NCI-H2081 (cell line): ENCODE measurements around the gene MSANTD4.
A peak's percentile ranks its signal among the peaks of the same experiment; 100 is the strongest.
"Not testable (repeated sequence)": the region's sequence is repeated elsewhere in the genome, so short reads cannot be mapped to it uniquely, and the experiment has no call there.

Experiments used
- DNase-seq, 2 experiments: peaks; one replicate each; lab custom pipeline; 2025; lab: John Stamatoyannopoulos, UW

Gene MSANTD4

GRCh38 chr11:106021967-106022794 is at the start of gene MSANTD4:
Gene MSANTD4 (minus strand): TSS chr11:106022240. CDS start chr11:106010917, 11,323 bp downstream.
- peak; percentile 98 to 99 for DNase-seq

- DNase-seq = no peak
Observed at GRCh38 chr11:106070606-106071005, 48.6 kb upstream of the MSANTD4 start.

- DNase-seq = no peak
Observed at GRCh38 chr11:106063009-106063408, 41.0 kb upstream of the MSANTD4 start.

GRCh38 chr11:106061954-106062949 is 40.2 kb upstream of the MSANTD4 start:
- no peak for DNase-seq

DNA sequence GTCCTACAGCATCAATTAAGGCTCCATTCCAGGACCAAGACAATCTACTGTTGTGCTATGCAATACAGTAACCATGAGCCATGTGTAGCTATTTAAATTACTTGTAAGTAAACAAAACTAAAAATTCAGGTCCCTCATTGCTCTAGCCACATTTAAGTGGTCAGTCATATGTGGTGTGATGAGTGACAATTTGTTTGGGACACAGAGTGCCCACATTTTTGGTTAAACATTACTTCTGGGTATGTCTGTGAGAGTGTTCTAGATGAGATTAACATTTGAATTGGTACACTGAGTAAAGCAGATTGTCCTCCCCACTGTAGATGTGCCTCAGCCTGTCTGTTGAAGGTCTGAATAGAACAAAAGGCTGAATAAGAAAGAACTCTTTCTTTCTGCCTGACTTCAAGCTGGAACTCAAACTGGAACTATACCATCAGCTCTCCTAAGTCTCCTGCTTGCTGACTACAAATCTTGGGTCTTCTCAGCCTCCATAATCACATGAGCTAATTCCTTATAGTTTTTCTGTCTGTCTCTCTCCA is 39.3 kb upstream of the MSANTD4 start:
- no peak for DNase-seq

GRCh38 chr11:106059617-106060016 is 37.6 kb upstream of the MSANTD4 start:
- no peak for DNase-seq

- DNase-seq = not testable (repeated sequence)
Observed at GRCh38 chr11:106058377-106058776, 36.3 kb upstream of the MSANTD4 start.

DNA sequence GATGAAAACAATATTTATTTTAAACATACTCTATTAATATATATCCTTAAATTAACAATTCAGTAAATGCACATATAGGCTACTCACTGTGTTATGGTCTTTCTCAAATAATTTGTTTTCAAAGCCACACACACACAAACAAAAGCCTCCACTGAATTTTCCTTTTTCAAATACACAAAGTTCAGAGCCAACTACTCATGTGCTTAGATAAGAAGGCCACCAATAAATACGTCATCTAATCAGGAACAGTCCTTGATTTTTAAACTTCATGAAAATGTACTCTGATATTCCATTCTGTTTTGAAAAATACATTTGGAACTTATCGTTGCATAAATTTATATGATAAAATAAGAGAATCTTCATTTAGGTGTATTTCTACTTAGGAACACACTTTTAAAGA is 29.1 kb upstream of the MSANTD4 start:
- no peak for DNase-seq

DNA sequence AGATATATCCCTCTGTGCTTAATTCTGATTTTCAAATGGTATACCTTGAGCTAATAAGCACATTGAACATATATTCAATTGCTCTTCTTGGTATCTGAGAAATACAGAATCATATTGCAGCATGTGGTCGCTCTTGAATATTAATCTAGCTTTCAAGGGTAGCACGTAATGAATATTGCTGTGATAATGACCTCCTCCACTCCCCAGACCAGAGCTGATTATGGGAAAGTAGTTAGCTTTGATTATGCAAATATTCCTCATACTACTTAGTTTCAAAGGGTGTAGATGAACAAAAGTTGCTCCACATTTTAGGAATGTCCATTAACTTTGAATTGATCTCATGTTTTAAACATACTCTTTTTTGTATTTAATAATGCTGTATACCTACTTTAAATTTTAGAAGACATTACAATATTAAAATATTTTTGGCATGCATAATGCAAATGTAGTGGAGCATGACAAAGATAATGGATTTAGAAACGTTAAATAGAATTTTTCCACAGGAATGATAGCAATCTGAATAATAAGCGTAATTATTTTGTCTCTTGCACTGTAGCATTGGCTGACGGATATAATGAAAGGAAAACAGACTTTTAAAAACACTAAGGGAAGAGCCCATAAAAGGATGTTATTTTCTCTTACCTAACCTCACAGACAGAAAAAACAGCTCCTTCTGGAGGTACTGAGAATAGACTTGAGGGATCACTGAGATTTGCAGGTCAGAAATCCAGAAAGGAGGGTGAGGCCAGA is 27.9 kb upstream of the MSANTD4 start:
- DNase-seq = no peak

DNA sequence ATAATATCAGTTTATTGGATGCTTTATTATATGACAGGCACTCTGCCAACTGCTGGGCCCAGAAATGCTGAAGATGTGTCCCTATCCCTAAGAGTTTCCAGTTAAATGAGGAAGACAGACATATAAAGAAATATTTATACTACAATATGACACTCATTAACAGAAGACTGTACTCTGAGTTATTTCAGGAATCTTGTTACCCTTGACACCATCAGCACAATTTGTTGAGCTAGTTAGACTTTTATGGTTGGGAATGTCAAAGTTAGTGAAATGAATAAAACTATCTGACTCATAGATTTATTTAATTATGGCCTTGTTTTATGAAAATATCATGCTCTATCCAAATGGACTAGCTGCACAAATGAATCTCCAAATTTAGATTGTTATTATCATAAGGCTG is 25.6 kb upstream of the MSANTD4 start:
- no peak for DNase-seq

GRCh38 chr11:106043540-106043939 is 21.5 kb upstream of the MSANTD4 start:
- no peak for DNase-seq

GRCh38 chr11:106032861-106033260 is 10.8 kb upstream of the MSANTD4 start:
- DNase-seq = no peak

- DNase-seq = no peak
Observed at GRCh38 chr11:106031936-106032335, 9.9 kb upstream of the MSANTD4 start.

DNA sequence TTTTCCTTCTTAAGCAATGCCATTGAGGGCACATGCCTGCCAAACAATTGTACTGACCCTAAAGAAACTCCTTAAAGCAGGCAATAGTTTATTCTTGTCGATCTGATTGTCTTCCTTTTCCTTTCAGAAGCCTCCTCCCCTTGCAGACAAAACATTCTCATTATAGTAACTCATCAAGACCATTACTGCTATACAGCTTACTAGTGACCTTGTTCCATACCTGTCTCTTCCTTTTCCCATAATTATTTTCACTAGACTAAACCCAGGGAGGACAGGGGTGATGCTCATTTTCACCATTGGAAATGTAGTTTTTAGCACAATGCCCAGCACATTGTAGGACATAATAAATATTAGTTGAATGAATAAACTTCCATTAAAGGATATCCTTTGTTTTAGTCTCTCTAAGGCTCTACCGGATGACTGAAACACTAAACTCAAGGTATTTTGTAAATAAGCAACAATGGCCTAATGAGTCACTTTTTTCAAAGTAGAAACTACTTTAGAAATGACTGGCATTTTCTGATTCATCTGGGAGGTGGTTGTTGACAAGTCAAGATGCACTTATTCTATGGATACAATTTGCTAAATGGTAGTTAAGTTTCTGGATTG is 9.3 kb upstream of the MSANTD4 start:
- no peak for DNase-seq

DNA sequence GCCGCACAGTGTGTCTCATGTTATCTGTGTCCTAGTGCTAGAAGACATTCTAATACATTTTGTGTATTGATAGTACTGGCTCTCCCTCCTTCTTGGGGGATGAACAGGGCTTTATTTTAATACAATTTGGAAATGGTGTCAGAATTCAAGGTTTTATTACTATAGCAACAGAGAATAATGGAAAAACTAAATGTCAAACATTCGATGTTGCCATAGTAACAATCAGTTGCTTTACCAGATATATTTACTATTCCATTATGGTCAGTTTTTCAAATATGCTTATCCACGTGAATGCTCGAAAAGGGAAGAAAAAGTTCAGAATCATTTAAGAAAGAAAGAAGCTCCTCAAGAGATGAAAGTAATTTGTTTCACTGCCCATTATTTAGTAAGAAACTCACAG is 8.6 kb upstream of the MSANTD4 start:
- DNase-seq = no peak

- DNase-seq = no peak
Observed at GRCh38 chr11:106022795-106023275, 795 bp upstream of the MSANTD4 start.

DNA sequence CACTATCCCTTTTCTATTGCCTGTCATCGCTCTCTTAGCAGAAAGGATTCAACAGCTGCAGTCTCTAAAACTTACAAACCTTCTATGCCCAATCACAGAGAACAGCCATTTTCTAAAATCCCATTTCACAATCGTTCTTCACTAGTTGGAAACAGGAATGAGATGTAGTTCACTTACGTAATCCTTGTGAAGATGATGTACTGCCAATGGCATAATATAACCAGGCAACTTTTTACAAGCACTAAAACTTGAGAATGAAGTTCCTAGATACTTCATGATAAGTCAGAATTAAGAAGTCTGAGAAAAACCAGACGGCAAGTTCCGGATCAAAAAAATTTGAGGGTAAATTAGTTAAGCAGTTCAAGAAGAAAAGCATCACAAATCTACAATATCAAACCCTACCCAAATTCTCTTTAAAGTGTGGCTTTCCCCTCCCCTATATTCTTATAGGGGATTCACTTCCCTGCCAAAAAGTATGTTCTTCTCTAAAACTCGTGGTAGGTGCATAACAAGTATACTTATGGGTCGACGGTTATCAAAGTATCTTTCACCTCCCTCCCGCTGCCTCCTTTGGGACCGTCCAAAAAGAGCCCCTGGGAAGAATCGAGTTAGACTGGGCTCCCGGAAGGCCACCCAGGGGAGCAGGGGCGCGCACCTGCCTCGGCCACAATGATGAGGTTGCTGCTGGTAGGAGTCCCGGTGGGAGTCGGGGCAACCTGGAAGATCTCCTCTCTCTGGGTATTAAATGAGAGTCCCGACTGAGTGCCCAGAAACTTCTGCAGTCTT is 666 bp downstream of the MSANTD4 start:
- no peak for DNase-seq

- no peak for DNase-seq
Observed at GRCh38 chr11:106017093-106017492, 4.9 kb downstream of the MSANTD4 start.

- no peak for DNase-seq
Observed at GRCh38 chr11:106015066-106015465, 7.0 kb downstream of the MSANTD4 start.

- no peak for DNase-seq
Observed at GRCh38 chr11:106014620-106015019, 7.4 kb downstream of the MSANTD4 start.
